ENCODE results near the gene FBXW7. TPM values are rescaled to one million over a fixed set of nuclear protein-coding genes. Genes with fewer than 3 reads are reported as not detected.

Gene FBXW7
- total RNA-seq, 2 experiments from 2014 or later: 128 to 140 TPM

- DNase-seq (no peak), ATAC-seq (ENCODE audit: poor library complexity) (no peak)
- Histone ChIP-seq H3K36me3 (ENCODE audit: insufficient read depth, low read length) (no peaks in the 10 kb centered on the region), H3K9me3 (ENCODE audit: control insufficient read depth in 1 of 2, insufficient read depth in 1 of 2, low read length in 2 of 2) (no peaks in the 10 kb centered on the region), H3K27me3 (ENCODE audit: control insufficient read depth in 1 of 2, insufficient read depth in 2 of 2, low read length in 2 of 2) (no peaks in the 10 kb centered on the region), H3K4me1 (ENCODE audit: insufficient read depth, low read length) (no peaks in the 10 kb centered on the region), H3K4me3 (ENCODE audit: low read length) (no peak overlapping the region), H3K27ac (ENCODE audit: low read depth in 1 of 2, low read length in 2 of 2) (no peak overlapping the region)
- Mint-ChIP-seq H3K27me3 (no peaks in the 10 kb centered on the region), H3K27ac (no peak overlapping the region), H3K4me3 (no peak overlapping the region), H3K4me1 (ENCODE audit: low read depth) (no peaks in the 10 kb centered on the region), H3K36me3 (ENCODE audit: low read depth) (no peaks in the 10 kb centered on the region), H3K9me3 (peaks cover 3% of the 10 kb centered on the region)
- intact Hi-C loops (cut with DNase I, micrococcal nuclease): no loop called here
- ChIA-PET POLR2A (interaction anchor here (0.6 to 1.3 kb wide), 3 partner anchors 11 to 25 kb away, joined by 3 to 5 read pairs (median 4); no protein-coding TSS in a partner anchor), CTCF (no interaction called here)
- no peak for TF ChIP-seq CTCF (IDR thresholded peaks at IDR 0.05)
Observed at GRCh38 chr4:152578670-152579069, 42.8 kb upstream of the FBXW7 start.

GRCh38 chr4:152577708-152578396, 42.0 kb upstream of the FBXW7 start:
- intact Hi-C loops (cut with DNase I, micrococcal nuclease): no loop called here
- DNase-seq (no peak), ATAC-seq (ENCODE audit: poor library complexity) (no peak)
- no peaks in the 10 kb centered on the region for H3K36me3 ChIP-seq (ENCODE audit: insufficient read depth, low read length)
- no peaks in the 10 kb centered on the region for H3K4me1 ChIP-seq (ENCODE audit: insufficient read depth, low read length)
- no peak for TF ChIP-seq CTCF (IDR thresholded peaks at IDR 0.05)
- no peak overlapping the region for H3K4me3 ChIP-seq (ENCODE audit: low read length)
- Mint-ChIP-seq H3K27me3 (no peaks in the 10 kb centered on the region), H3K27ac (no peak overlapping the region), H3K4me3 (no peak overlapping the region), H3K4me1 (ENCODE audit: low read depth) (no peaks in the 10 kb centered on the region), H3K9me3 (no peaks in the 10 kb centered on the region), H3K36me3 (ENCODE audit: low read depth) (no peaks in the 10 kb centered on the region)
- H3K9me3 ChIP-seq (ENCODE audit: control insufficient read depth in 1 of 2, insufficient read depth in 1 of 2, low read length in 2 of 2): no peaks in the 10 kb centered on the region
- no peaks in the 10 kb centered on the region for H3K27me3 ChIP-seq (ENCODE audit: control insufficient read depth in 1 of 2, insufficient read depth in 2 of 2, low read length in 2 of 2)
- H3K27ac ChIP-seq (ENCODE audit: low read depth in 1 of 2, low read length in 2 of 2): no peak overlapping the region
- POLR2A ChIA-PET: interaction anchor here (1.3 kb wide), 1 partner anchor 12 kb away, joined by 5 read pairs; no protein-coding TSS in a partner anchor
- CTCF ChIA-PET: interaction anchor here (1.0 kb wide), 1 partner anchor 77 kb away, joined by 5 read pairs; no protein-coding TSS in a partner anchor

- H3K4me3 Mint-ChIP-seq: no peak overlapping the region
- intact Hi-C loops (cut with DNase I, micrococcal nuclease): no loop called here
- Histone ChIP-seq H3K27me3 (ENCODE audit: control insufficient read depth in 1 of 2, insufficient read depth in 2 of 2, low read length in 2 of 2) (no peaks in the 10 kb centered on the region), H3K4me3 (ENCODE audit: low read length) (no peak overlapping the region), H3K4me1 (ENCODE audit: insufficient read depth, low read length) (no peaks in the 10 kb centered on the region), H3K36me3 (ENCODE audit: insufficient read depth, low read length) (no peaks in the 10 kb centered on the region), H3K9me3 (ENCODE audit: control insufficient read depth in 1 of 2, insufficient read depth in 1 of 2, low read length in 2 of 2) (no peaks in the 10 kb centered on the region), H3K27ac (ENCODE audit: low read depth in 1 of 2, low read length in 2 of 2) (no peak overlapping the region)
- no peak overlapping the region for H3K27ac Mint-ChIP-seq
- no peaks in the 10 kb centered on the region for H3K4me1 Mint-ChIP-seq (ENCODE audit: low read depth)
- no peaks in the 10 kb centered on the region for H3K36me3 Mint-ChIP-seq (ENCODE audit: low read depth)
- no peak for DNase-seq
- ATAC-seq (ENCODE audit: poor library complexity): no peak
- TF ChIP-seq CTCF (IDR thresholded peaks at IDR 0.05): no peak
- CTCF ChIA-PET: no interaction called here
- H3K27me3 Mint-ChIP-seq: no peaks in the 10 kb centered on the region
- H3K9me3 Mint-ChIP-seq: no peaks in the 10 kb centered on the region
- POLR2A ChIA-PET: no interaction called here
Observed at GRCh38 chr4:152575533-152575932, 39.6 kb upstream of the FBXW7 start.

All from CD4-positive, alpha-beta T cell (primary cell).